ENCODE measurements around the gene FUBP3. TPM values are rescaled to one million over a fixed set of nuclear protein-coding genes. Genes with fewer than 3 reads are reported as not detected.
A peak's percentile ranks its signal among the peaks of the same experiment; 100 is the strongest.
"Not testable (repeated sequence)": the region's sequence is repeated elsewhere in the genome, so short reads cannot be mapped to it uniquely, and the experiment has no call there.

FUBP3 gene
- polyA plus RNA-seq, 4 donors, result 74.1 to 87.3 (median 80.5) TPM

- no peak for DNase-seq (ENCODE audit: low read depth in 4 of 4, low spot score in 2 of 4)
Measured at GRCh38 chr9:130677252-130677651, 97.9 kb downstream of the FUBP3 start.

- DNase-seq (ENCODE audit: low read depth in 4 of 4, low spot score in 2 of 4), result no peak
Measured at GRCh38 chr9:130680836-130681768, 101.7 kb downstream of the FUBP3 start.

- DNase-seq (ENCODE audit: low read depth in 4 of 4, low spot score in 2 of 4), result no peak
Measured at GRCh38 chr9:130681769-130682420, 102.5 kb downstream of the FUBP3 start.

GRCh38 chr9:130682421-130683121, 103.2 kb downstream of the FUBP3 start:
- peak in 1 of 4 donors; percentile 56 for DNase-seq (ENCODE audit: low read depth in 4 of 4, low spot score in 2 of 4)

- DNase-seq (ENCODE audit: low read depth in 4 of 4, low spot score in 2 of 4), result no peak
Measured at GRCh38 chr9:130685104-130685503, 105.7 kb downstream of the FUBP3 start.

GRCh38 chr9:130685945-130686344, 106.6 kb downstream of the FUBP3 start:
- not testable (repeated sequence) for DNase-seq (ENCODE audit: low read depth in 4 of 4, low spot score in 2 of 4)

- DNase-seq (ENCODE audit: low read depth in 4 of 4, low spot score in 2 of 4), result no peak
Measured at GRCh38 chr9:130687615-130688014, 108.2 kb downstream of the FUBP3 start.

Other genes starting within 250 kb of the FUBP3 start
- gene ASS1, start 134.6 kb upstream of the FUBP3 start, polyA plus RNA-seq (ENCODE audit: insufficient read length in 4 of 4), result 100 to 1,000 TPM; 285 to 349 (median 306) TPM
- not detected for gene PRDM12, start 85.0 kb downstream of the FUBP3 start, polyA plus RNA-seq (ENCODE audit: insufficient read length in 4 of 4)
- 10 to 100 TPM; 39.1 to 54.4 (median 43.5) TPM for gene EXOSC2, start 114.2 kb downstream of the FUBP3 start, polyA plus RNA-seq (ENCODE audit: insufficient read length in 4 of 4)